D721Med (cell line): ENCODE measurements around the gene RFTN2.
"Not testable (repeated sequence)": the region's sequence is repeated elsewhere in the genome, so short reads cannot be mapped to it uniquely, and the experiment has no call there.

ENCODE experiments used
- DNase-seq: peaks from one replicate; pipeline ENCODE4 v3.0.0; 2011; ENCODE audit warnings: low spot score; ENCODE audit not compliant: insufficient read length
- FAIRE-seq: peaks from 2 replicates; lab custom pipeline; 2011; peaks lifted over from hg19 to GRCh38; lab: Jason Lieb, UNC
- TF ChIP-seq, protein P1 (sequence below): IDR thresholded peaks from 2 replicates; pipeline ENCODE4 v1.5.1; 2012; ENCODE audit warnings: mild to moderate bottlenecking, control low read depth; ENCODE audit not compliant: insufficient read depth; ENCODE audit errors: missing control alignments

RFTN2 gene

DNA sequence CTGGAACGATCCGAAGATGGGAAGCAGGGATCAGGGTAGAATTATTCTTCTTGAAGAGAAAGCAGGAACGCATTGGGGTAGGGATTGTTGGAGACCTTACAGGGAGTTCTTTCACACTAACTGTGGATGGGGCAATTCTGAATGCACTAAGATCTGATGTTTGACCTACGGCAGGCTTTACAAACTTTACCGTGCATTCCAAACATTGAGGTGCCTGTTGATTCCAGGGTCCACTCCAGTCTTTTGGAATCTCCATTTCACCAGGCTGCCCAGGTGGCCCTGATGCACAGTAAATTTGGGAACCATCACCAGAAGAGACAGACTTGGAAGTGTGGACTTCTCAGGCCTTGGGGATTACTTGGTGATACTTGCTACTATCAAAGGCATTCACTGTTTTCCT lies 76.9 kb downstream of the RFTN2 start:
- FAIRE-seq (no peak), DNase-seq (no peak)
- TF ChIP-seq, protein P1, sequence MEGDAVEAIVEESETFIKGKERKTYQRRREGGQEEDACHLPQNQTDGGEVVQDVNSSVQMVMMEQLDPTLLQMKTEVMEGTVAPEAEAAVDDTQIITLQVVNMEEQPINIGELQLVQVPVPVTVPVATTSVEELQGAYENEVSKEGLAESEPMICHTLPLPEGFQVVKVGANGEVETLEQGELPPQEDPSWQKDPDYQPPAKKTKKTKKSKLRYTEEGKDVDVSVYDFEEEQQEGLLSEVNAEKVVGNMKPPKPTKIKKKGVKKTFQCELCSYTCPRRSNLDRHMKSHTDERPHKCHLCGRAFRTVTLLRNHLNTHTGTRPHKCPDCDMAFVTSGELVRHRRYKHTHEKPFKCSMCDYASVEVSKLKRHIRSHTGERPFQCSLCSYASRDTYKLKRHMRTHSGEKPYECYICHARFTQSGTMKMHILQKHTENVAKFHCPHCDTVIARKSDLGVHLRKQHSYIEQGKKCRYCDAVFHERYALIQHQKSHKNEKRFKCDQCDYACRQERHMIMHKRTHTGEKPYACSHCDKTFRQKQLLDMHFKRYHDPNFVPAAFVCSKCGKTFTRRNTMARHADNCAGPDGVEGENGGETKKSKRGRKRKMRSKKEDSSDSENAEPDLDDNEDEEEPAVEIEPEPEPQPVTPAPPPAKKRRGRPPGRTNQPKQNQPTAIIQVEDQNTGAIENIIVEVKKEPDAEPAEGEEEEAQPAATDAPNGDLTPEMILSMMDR = no peak

DNA sequence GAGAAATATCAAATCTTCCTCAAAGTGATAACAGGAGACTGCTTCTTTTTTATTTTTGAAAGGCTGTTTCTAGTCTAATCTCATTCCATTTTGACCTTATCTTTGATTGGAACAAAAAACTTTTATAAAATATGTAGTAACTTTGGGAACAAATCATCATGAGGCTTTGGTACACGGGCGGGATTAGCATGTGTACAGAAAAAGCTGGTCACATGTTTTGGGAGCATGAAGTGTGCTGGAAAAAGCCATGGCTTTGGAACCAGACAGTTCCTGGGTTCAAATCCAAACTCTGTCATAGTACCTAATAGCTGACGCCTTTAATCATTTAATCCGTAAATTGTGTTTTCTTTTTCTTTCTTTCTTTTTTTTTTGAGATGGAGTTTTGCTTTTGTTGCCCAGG lies 78.2 kb downstream of the RFTN2 start:
- FAIRE-seq = no peak
- DNase-seq = no peak
- TF ChIP-seq, protein P1 = no peak

DNA sequence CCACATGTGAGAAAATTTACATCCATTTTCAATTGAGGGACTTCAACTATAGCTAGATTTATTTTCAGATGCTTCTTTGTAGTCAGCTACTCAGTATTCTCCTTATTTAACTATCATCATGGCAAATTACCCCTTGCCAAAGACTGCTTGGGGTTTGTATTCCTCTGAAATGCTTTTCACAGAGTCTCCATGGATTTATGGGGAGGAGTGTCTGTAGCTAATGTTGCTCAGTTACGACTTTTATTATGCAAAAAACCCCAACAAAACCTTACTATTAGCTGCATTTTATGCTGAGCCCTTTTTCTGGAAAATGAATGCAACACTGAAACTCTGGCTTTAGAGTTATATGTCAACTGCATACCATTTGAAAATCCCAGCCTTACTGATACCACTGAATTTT lies 78.6 kb downstream of the RFTN2 start:
- FAIRE-seq (no peak), DNase-seq (no peak)
- TF ChIP-seq, protein P1 = no peak

DNA sequence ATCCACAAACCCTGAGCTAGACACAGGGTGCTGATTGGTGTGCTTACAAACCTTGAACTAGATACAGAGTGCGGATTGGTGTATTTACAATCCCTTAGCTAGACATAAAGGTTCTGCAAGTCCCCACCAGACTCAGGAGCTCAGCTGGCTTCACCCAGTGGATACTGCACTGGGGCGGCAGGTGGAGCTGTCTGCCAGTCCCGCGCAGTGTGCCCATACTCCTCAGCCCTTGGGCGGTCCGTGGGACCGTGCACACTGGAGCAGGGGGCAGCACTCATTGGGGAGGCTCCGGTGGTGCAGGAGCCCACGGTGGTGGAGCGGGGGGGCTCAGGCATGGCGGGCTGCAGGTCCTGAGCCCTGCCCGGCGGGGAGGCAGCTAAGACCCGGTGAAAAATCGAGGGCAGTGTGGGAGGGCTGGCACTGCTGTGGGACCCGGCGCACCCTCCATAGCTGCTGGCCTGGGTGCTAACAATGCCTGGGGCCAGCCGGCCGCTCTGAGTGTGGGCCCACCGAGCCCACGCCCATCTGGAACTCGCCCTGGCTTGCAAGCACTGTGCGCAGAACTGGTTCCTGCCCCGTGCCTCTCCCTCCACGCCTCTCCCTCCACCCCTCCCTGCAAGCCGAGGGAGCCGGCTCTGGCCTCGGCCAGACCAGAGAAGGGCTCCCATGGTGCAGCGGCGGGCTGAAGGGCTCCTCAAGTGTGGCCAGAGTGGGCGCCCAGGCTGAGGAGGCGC lies 83.9 kb downstream of the RFTN2 start:
- no peak for DNase-seq
- FAIRE-seq = no peak
- TF ChIP-seq, protein P1 = no peak

DNA sequence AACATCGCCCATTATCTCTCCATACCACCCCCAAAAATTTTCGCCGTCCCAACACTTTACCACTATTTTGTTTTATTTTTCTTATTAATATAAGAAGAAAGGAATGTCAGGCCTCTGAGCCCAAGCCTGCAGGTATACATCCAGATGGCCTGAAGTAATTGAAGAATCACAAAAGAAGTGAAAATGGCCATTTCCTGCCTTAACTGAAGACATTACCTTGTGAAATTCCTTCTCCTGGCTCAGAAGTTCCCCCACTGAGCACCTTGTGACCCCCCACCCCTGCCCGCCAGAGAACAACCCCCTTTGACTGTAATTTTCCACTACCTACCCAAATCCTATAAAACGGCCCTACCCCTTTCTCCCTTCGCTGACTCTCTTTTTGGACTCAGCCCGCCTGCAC lies 88.1 kb downstream of the RFTN2 start:
- FAIRE-seq = not testable (repeated sequence)

DNA sequence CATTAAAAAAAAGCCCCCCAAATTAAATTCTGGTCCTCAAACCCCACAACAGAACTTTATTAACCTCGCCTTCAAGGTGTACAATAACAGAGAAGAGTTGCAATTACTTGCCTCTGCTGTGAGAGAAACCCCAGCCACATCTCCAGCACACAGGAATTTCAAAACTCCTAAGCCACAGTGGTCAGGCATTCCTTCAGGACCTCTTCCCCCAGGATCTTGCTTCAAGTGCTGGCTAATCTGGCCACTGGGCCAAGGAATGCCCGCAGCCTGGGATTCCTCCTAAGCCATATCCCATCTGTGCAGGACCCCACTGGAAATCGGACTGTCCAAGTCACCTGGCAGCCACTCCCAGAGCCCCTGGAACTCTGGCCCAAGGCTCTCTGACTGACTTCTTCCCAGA lies 95.2 kb downstream of the RFTN2 start:
- DNase-seq, FAIRE-seq: not testable (repeated sequence)

More for the DNA sequence above, 88.1 kb downstream of the RFTN2 start:
- not testable (repeated sequence) for DNase-seq

DNA sequence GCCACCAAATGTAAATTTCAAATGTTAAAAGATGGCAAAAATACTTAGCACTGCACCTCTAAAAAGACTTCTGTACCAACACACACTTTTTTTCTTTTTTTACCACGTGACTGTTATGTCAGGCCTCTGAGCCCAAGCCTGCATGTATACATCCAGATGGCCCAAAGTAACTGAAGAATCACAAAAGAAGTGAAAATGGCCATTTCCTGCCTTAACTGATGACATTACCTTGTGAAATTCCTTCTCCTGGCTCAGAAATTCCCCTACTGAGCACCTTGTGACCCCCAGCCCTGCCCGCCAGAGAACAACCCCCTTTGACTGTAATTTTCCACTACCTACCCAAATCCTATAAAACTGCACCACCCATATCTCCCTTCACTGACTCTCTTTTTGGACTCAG lies 97.1 kb downstream of the RFTN2 start:
- not testable (repeated sequence) for FAIRE-seq, DNase-seq

DNA sequence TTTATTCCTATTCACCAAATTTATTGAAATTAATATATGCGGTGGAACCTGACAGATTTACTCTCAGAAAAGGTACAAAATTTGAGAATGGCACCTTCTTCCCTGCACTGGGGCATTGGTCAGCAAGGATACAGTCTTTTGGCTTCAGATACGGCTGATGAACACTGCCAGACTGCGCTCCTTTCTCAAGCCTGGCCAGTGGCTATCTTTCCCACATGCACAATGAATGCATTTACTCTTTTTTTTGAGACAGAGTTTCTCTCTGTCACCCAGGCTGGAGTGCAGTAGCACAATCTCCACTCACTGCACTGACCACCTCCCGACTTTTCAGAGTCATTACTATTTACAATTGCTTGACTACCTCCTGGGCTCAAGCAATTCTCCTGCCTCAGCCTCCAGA lies 97.9 kb downstream of the RFTN2 start:
- DNase-seq = no peak
- TF ChIP-seq, protein P1 = no peak
- no peak for FAIRE-seq

DNA sequence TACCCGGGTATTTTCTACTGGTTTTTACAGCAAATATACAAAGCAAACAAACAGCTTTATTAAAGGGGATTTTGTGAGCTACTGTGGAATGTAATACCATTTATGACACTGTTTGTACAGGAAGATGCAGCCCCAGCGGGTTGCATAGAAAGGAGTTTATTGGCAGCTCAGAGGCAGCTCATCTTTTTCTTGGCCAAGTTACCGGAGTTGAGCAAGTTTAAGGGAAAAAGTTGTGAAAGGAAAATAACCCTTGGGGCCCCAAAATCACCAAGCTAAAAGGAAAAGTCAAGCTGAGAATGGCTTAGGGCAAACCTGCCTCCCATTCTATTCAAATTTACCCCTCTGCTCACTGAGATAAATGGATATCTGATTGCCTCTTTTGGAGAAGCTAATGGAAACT lies 98.8 kb downstream of the RFTN2 start:
- TF ChIP-seq, protein P1 = no peak
- DNase-seq (no peak), FAIRE-seq (no peak)
